Progenitor cell of endocrine pancreas (in vitro differentiated cells): ENCODE data around the gene MAP4K4. TPM values are rescaled to one million over a fixed set of nuclear protein-coding genes. Genes with fewer than 3 reads are reported as not detected.

Experiments used
- DNase-seq: peaks from one replicate; pipeline ENCODE4 v3.0.0; 2021; ENCODE audit warnings: low spot score; ENCODE audit not compliant: unreplicated experiment
- H3K27ac Mint-ChIP-seq: 2 replicates; pipeline ENCODE4 v1.8.0; 2021; ENCODE audit warnings: mild to moderate bottlenecking, moderate library complexity, mixed read lengths
- H3K27me3 Mint-ChIP-seq: 2 replicates; pipeline ENCODE4 v1.8.0; 2021; ENCODE audit warnings: mixed read lengths
- H3K36me3 Mint-ChIP-seq: 2 replicates; pipeline ENCODE4 v1.8.0; 2022; ENCODE audit warnings: mixed read lengths; ENCODE audit not compliant: insufficient read depth
- H3K4me1 Mint-ChIP-seq: 2 replicates; pipeline ENCODE4 v1.8.0; 2021; ENCODE audit warnings: low read depth, mixed read lengths
- H3K4me3 Mint-ChIP-seq: 2 replicates; pipeline ENCODE4 v1.8.0; 2021; ENCODE audit warnings: low read depth, mild to moderate bottlenecking, moderate library complexity, mixed read lengths
- H3K9me3 Mint-ChIP-seq: 2 replicates; pipeline ENCODE4 v1.8.0; 2021; ENCODE audit warnings: low read depth, mixed read lengths
- total RNA-seq: library from RNA; stranded (reverse); gene quantifications from 2 replicates; pipeline ENCODE4 v1.2.1, GENCODE V29; 2021
- TF ChIP-seq, protein P1 (sequence below): fragments of 200-600 bp; sonication (generic); IDR thresholded peaks from one replicate; pipeline ENCODE4 v1.5.0; 2021; ENCODE audit warnings: antibody characterized with exemption, mild to moderate bottlenecking; ENCODE audit not compliant: unreplicated experiment

The MAP4K4 gene
- total RNA-seq, 1 donor from 2014 or later = 171 TPM

DNA sequence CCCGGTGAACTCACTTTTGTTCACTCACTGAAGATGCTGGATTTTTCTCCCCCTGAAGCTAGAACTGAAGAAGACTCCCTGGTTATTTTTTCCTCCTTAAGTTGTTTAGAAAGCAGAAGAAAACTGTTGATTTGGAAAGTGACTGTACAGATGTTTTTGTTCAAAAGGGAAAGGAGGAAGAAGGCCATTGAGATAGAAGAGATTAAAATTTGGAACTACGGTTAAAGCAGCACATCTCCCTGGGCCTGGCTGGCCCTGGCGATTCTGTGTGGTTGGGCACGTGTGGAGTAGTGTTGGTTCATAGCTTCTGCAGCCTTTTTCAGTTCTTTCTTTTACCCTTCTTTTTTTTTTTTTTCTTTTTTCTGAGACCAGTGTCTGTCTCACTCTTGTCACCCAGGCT, 109.2 kb downstream of the MAP4K4 start:
- H3K9me3 Mint-ChIP-seq = no peaks in the 10 kb centered on the region
- no peak overlapping the region for H3K4me3 Mint-ChIP-seq
- peaks cover 51% of the 10 kb centered on the region for H3K4me1 Mint-ChIP-seq
- DNase-seq = no peak
- H3K27me3 Mint-ChIP-seq = no peaks in the 10 kb centered on the region
- H3K36me3 Mint-ChIP-seq = peaks cover 3% of the 10 kb centered on the region
- H3K27ac Mint-ChIP-seq = no peak overlapping the region
- TF ChIP-seq, protein P1, sequence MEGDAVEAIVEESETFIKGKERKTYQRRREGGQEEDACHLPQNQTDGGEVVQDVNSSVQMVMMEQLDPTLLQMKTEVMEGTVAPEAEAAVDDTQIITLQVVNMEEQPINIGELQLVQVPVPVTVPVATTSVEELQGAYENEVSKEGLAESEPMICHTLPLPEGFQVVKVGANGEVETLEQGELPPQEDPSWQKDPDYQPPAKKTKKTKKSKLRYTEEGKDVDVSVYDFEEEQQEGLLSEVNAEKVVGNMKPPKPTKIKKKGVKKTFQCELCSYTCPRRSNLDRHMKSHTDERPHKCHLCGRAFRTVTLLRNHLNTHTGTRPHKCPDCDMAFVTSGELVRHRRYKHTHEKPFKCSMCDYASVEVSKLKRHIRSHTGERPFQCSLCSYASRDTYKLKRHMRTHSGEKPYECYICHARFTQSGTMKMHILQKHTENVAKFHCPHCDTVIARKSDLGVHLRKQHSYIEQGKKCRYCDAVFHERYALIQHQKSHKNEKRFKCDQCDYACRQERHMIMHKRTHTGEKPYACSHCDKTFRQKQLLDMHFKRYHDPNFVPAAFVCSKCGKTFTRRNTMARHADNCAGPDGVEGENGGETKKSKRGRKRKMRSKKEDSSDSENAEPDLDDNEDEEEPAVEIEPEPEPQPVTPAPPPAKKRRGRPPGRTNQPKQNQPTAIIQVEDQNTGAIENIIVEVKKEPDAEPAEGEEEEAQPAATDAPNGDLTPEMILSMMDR = no peak

DNA sequence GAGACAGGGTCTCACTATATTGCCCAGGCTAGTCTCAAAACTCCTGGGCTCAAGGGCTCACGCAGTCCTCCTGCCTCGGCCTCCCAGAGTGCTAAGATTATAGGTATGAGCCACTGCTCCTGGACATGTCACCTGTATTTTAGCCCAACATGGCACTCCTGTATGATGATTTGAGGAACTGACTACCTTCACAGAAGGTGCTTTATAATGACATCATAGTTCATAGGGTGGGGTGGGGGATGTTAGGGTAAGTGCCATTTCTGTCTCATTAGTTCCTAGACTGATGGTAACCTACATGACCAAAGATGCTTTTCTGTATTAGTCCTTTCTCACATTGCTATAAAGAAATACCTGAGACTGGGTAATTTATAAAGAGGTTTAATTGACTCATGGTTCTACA, 109.7 kb downstream of the MAP4K4 start:
- peaks cover 49% of the 10 kb centered on the region for H3K4me1 Mint-ChIP-seq
- peaks cover 5% of the 10 kb centered on the region for H3K36me3 Mint-ChIP-seq
- no peak for DNase-seq
- no peaks in the 10 kb centered on the region for H3K9me3 Mint-ChIP-seq
- H3K27ac Mint-ChIP-seq = peak overlapping the region; percentile 46
- TF ChIP-seq, protein P1 = no peak
- H3K27me3 Mint-ChIP-seq = no peaks in the 10 kb centered on the region
- H3K4me3 Mint-ChIP-seq = no peak overlapping the region

DNA sequence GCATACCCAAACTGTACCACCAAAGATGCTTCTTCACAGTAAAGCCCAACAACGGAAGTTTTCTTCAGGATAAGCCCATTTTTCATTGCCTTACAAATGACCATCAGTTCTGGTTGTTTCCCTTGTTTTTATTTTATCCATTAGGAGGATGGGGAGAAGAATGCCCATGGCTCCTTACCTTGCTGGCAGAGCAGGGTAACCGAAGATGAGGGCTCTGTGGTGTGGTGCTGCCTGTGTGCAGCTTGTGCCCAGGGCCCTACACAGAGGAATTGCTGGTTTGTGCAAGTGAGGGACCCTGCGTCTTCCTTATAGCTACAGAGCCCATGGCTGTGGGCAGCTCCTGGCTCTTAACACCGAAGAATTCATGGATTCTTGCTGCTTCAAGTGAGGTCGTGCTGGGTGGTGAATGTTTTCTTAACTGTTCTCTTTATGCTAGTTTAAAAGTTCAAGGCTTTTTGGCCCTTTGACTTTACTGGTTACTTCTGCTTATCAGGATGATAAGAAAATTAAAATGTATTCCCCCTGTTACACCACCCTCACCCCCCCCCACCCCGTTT, 110.6 kb downstream of the MAP4K4 start:
- H3K4me3 Mint-ChIP-seq = no peak overlapping the region
- peaks cover 6% of the 10 kb centered on the region for H3K36me3 Mint-ChIP-seq
- no peaks in the 10 kb centered on the region for H3K27me3 Mint-ChIP-seq
- no peak for DNase-seq
- H3K27ac Mint-ChIP-seq = peak overlapping the region; percentile 46
- H3K4me1 Mint-ChIP-seq = peaks cover 43% of the 10 kb centered on the region
- TF ChIP-seq, protein P1 = no peak
- no peaks in the 10 kb centered on the region for H3K9me3 Mint-ChIP-seq

GRCh38 chr2:101809698-101810097, 112.2 kb downstream of the MAP4K4 start:
- Mint-ChIP-seq H3K27me3 (no peaks in the 10 kb centered on the region), H3K4me3 (no peak overlapping the region), H3K27ac (no peak overlapping the region), H3K36me3 (peaks cover 7% of the 10 kb centered on the region), H3K9me3 (no peaks in the 10 kb centered on the region), H3K4me1 (peaks cover 33% of the 10 kb centered on the region)
- TF ChIP-seq, protein P1 = no peak
- DNase-seq = no peak

GRCh38 chr2:101811226-101812015, 113.9 kb downstream of the MAP4K4 start:
- no peak overlapping the region for H3K4me3 Mint-ChIP-seq

More at GRCh38 chr2:101811226-101812015, 113.9 kb downstream of the MAP4K4 start:
- H3K27ac Mint-ChIP-seq = no peak overlapping the region
- no peaks in the 10 kb centered on the region for H3K9me3 Mint-ChIP-seq
- H3K27me3 Mint-ChIP-seq = no peaks in the 10 kb centered on the region
- TF ChIP-seq, protein P1 = no peak
- peaks cover 27% of the 10 kb centered on the region for H3K4me1 Mint-ChIP-seq
- H3K36me3 Mint-ChIP-seq = peaks cover 7% of the 10 kb centered on the region
- no peak for DNase-seq
